ENCODE measurements around the gene OTUB1. TPM values are rescaled to one million over a fixed set of nuclear protein-coding genes. Genes with fewer than 3 reads are reported as not detected.

The OTUB1 gene
- total RNA-seq, 6 experiments from 2014 or later: 23.2 to 35.3 (median 24.7) TPM

DNA sequence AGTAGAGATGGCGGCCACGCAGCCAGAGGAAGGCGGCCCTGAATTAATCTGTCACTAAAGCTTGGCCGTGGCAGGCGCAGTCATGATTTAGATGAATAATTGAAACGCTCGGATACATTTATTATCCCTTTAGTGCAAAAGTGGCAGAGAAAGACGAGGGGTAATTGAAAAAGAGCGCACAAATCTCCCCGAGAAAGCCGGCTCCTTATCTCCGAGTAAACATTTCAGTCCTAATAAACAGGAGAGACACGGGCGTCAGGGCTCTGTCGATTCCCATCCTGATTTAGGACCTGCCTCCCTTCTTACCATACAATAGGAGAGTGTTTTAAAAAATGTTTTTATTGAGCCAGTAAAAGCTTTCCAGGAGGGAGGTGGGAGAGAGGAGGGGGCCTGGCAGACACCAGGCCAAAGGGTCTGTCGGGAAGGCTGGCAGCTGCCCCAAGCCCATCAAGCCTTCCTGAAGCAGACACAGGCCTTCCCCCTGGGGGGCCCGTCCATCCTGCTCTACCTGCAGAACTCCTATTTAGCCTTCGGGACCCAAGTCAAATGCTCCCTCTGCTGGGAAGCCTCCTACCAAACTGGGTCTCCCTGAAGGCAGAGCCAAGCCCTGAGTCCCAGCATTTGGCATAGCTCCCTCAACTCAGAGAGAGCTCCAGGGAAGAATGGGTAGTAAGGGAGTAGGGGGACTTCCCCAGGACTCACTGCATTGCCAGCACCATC, 22.8 kb downstream of the OTUB1 start:
- no peaks in the 10 kb centered on the region for H3K27me3 ChIP-seq
- intact Hi-C loops (cut with DNase I): no loop called here

DNA sequence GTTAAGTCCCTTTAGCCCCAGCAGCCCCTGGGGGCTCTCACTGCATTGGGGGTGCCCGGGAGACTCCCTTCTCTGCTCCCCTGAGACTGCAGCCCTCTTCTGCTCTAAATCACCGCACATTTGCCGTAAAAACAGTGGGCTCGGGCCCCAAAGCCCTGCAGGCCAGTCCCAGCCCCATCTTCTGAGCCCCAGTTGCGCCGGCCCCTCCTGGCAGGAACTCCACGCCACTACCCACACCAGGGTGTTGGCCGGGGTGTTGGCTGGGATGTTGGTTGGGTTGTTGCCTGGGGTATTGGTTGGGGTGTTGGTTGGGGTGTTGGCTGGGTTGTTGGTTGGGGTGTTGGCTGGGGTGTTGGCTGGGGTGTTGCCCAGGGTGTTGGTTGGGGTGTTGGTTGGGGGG, 23.5 kb downstream of the OTUB1 start:
- Histone ChIP-seq H3K36me3 (no peaks in the 10 kb centered on the region), H3K4me3 (no peak overlapping the region), H3K9me3 (no peaks in the 10 kb centered on the region), H3K27me3 (no peaks in the 10 kb centered on the region), H3K27ac (no peak overlapping the region), H3K4me1 (peaks cover 0 to 10% (median 3%) of the 10 kb centered on the region in 4 donors)
- intact Hi-C loops (cut with DNase I): no loop called here
- ATAC-seq (no peak), DNase-seq (no peak)
- TF ChIP-seq POLR2A (IDR thresholded peaks at IDR 0.05): no peak
- TF ChIP-seq, protein P1, sequence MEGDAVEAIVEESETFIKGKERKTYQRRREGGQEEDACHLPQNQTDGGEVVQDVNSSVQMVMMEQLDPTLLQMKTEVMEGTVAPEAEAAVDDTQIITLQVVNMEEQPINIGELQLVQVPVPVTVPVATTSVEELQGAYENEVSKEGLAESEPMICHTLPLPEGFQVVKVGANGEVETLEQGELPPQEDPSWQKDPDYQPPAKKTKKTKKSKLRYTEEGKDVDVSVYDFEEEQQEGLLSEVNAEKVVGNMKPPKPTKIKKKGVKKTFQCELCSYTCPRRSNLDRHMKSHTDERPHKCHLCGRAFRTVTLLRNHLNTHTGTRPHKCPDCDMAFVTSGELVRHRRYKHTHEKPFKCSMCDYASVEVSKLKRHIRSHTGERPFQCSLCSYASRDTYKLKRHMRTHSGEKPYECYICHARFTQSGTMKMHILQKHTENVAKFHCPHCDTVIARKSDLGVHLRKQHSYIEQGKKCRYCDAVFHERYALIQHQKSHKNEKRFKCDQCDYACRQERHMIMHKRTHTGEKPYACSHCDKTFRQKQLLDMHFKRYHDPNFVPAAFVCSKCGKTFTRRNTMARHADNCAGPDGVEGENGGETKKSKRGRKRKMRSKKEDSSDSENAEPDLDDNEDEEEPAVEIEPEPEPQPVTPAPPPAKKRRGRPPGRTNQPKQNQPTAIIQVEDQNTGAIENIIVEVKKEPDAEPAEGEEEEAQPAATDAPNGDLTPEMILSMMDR (IDR thresholded peaks at IDR 0.05): no peak
- WGBS (ENCODE audit: insufficient coverage, low coverage, low lambda C conversion rate, missing lambda C conversion rate): 100% methylated on average over 4 of the region's 8 CpGs

More for the DNA sequence above, 22.8 kb downstream of the OTUB1 start:
- H3K4me3 ChIP-seq: no peak overlapping the region
- TF ChIP-seq POLR2A (IDR thresholded peaks at IDR 0.05): no peak
- TF ChIP-seq, protein P1 (IDR thresholded peaks at IDR 0.05): no peak
- DNase-seq (no peak), ATAC-seq (no peak)
- H3K9me3 ChIP-seq: no peaks in the 10 kb centered on the region
- H3K4me1 ChIP-seq: peaks cover 0 to 10% (median 3%) of the 10 kb centered on the region in 4 donors
- WGBS (ENCODE audit: insufficient coverage, low coverage, low lambda C conversion rate, missing lambda C conversion rate): 89% methylated on average over 13 of the region's 18 CpGs
- H3K27ac ChIP-seq: no peak overlapping the region
- H3K36me3 ChIP-seq: no peaks in the 10 kb centered on the region

DNA sequence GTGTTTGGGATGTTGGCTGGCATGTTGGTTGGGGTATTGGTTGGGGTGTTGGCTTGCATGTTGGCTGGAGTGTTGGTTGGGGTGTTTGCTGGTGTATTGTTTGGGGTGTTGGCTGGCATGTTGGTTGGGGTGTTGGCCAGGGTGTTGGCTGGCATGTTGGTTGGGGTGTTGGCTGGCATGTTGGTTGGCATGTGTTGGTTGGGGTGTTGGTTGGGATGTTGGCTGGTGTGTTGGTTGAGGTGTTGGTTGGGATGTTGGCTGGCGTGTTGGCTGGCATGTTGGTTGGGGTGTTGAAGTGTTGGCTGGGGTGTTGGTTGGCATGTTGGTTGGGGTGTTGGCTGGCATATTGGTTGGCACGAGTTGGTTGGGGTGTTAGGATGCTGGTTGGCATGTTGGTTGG, 24.5 kb downstream of the OTUB1 start:
- Histone ChIP-seq H3K4me1 (peaks cover 0 to 10% (median 3%) of the 10 kb centered on the region in 4 donors), H3K27ac (no peak overlapping the region), H3K4me3 (no peak overlapping the region), H3K9me3 (no peaks in the 10 kb centered on the region), H3K36me3 (no peaks in the 10 kb centered on the region), H3K27me3 (no peaks in the 10 kb centered on the region)
- 100% methylated on average over 1 of the region's 2 CpGs for WGBS (ENCODE audit: insufficient coverage, low coverage, low lambda C conversion rate, missing lambda C conversion rate)
- DNase-seq: no peak
- intact Hi-C loops (cut with DNase I): no loop called here
- ATAC-seq: no peak
- TF ChIP-seq, protein P1 (IDR thresholded peaks at IDR 0.05): no peak
- TF ChIP-seq POLR2A (IDR thresholded peaks at IDR 0.05): no peak

DNA sequence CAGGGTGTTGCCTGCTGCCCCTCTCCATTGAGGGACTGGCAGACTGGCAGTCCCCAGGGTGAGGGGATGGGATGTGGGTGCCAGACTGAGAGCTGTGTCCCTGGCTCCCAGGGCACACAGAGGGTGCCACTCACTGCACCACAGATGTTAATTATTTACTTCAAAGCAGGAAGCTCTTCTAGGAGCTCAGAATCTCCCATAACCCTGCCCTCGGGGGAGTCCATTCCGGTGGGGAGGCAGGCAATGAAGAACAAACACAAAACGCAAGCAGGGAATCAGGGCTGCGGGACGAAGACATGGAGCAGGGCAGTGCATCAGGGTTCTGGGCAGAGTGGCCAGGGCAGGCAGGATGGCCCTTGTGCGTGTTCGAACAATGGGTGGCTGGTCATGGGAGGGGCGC, 25.1 kb downstream of the OTUB1 start:
- 100% methylated on average over 6 of the region's 8 CpGs for WGBS (ENCODE audit: insufficient coverage, low coverage, low lambda C conversion rate, missing lambda C conversion rate)
- Histone ChIP-seq H3K36me3 (no peaks in the 10 kb centered on the region), H3K4me1 (peaks cover 0 to 10% (median 3%) of the 10 kb centered on the region in 4 donors), H3K27ac (no peak overlapping the region), H3K4me3 (no peak overlapping the region), H3K27me3 (no peaks in the 10 kb centered on the region), H3K9me3 (no peaks in the 10 kb centered on the region)
- intact Hi-C loops (cut with DNase I): no loop called here
- ATAC-seq (no peak), DNase-seq (no peak)
- no peak for TF ChIP-seq POLR2A (IDR thresholded peaks at IDR 0.05)
- TF ChIP-seq, protein P1 (IDR thresholded peaks at IDR 0.05): no peak

Measured in right lobe of liver (tissue), 6 donors.